Tibial nerve (tissue), 4 donors: ENCODE measurements around the gene BCL6.
A peak's percentile ranks its signal among the peaks of the same experiment; 100 is the strongest.

Experiments used
- EP300 ChIP-seq, 2 donors: sonication (generic); formaldehyde crosslinking; IDR thresholded peaks; one replicate each; pipeline ENCODE4 v1.6.1; 2017; ENCODE audit warnings: antibody characterized with exemption in 2 of 2, mild to moderate bottlenecking in 1 of 2
- TF ChIP-seq, protein P1 (sequence below), 5 experiments: fragments of 200-600 bp in 3 of 5; fragments of 450-650 bp in 2 of 5; sonication (generic) in 3 of 5; IDR thresholded peaks; one replicate each; pipeline ENCODE4 v1.5.1; 2016 to 2019; ENCODE audit warnings: antibody characterized with exemption in 5 of 5, mild to moderate bottlenecking in 3 of 5, moderate library complexity in 2 of 5

DNA sequence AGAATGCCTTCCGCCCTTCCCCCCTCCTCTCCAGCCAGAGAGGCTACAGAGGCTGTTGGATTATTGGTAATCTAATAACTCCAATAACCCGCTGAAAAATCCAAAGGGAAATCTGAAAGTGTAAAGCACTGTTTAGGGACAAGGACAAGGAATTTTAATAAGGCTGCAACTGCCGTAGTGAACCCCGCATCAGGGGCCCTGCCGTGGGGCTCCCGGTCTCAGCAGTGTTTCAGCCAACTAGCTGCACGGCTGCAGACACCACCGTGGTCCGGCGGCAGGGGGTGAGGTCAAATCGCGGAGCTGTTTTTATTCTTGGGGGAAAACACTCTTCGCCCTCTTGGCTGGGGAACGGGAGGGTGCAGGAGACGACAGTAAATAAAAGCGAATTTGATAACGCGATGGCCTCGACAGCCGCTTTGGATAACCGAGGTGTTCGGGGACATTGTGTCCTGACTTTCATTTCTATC is 6.1 kb downstream of the BCL6 start:
- TF ChIP-seq, protein P1, sequence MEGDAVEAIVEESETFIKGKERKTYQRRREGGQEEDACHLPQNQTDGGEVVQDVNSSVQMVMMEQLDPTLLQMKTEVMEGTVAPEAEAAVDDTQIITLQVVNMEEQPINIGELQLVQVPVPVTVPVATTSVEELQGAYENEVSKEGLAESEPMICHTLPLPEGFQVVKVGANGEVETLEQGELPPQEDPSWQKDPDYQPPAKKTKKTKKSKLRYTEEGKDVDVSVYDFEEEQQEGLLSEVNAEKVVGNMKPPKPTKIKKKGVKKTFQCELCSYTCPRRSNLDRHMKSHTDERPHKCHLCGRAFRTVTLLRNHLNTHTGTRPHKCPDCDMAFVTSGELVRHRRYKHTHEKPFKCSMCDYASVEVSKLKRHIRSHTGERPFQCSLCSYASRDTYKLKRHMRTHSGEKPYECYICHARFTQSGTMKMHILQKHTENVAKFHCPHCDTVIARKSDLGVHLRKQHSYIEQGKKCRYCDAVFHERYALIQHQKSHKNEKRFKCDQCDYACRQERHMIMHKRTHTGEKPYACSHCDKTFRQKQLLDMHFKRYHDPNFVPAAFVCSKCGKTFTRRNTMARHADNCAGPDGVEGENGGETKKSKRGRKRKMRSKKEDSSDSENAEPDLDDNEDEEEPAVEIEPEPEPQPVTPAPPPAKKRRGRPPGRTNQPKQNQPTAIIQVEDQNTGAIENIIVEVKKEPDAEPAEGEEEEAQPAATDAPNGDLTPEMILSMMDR (IDR thresholded peaks at IDR 0.05): no peak
- TF ChIP-seq EP300 (IDR thresholded peaks at IDR 0.05): peak in 1 of 2 donors; percentile 5
